AG09309 (cell line): ENCODE measurements around the gene PIMREG.

Experiments
- DNase-seq: peaks from one replicate; pipeline ENCODE4 v3.0.0-alpha.2; 2010; ENCODE audit warnings: low read depth
- H3K4me3 ChIP-seq: 2 replicates; pipeline ENCODE4 v1.5.1; 2011; ENCODE audit warnings: mild to moderate bottlenecking, low read depth, low read length, moderate library complexity; ENCODE audit not compliant: control insufficient read depth
- CTCF ChIP-seq: IDR thresholded peaks from 2 replicates; pipeline ENCODE4 v1.5.1; 2011; ENCODE audit warnings: mild to moderate bottlenecking, low read depth, low read length, inconsistent platforms; ENCODE audit not compliant: insufficient read depth, control insufficient read depth; ENCODE audit errors: missing control alignments

PIMREG gene

GRCh38 chr17:6448473-6448872, 4.2 kb downstream of the PIMREG start:
- TF ChIP-seq CTCF = no peak
- no peak overlapping the region for H3K4me3 ChIP-seq
- DNase-seq = no peak

GRCh38 chr17:6449307-6449706, 5.1 kb downstream of the PIMREG start:
- no peak for TF ChIP-seq CTCF
- no peak for DNase-seq
- no peak overlapping the region for H3K4me3 ChIP-seq

GRCh38 chr17:6450926-6451832, 6.9 kb downstream of the PIMREG start:
- no peak for TF ChIP-seq CTCF
- H3K4me3 ChIP-seq = no peak overlapping the region
- DNase-seq = no peak

GRCh38 chr17:6452471-6453266, 8.4 kb downstream of the PIMREG start:
- H3K4me3 ChIP-seq = no peak overlapping the region
- no peak for TF ChIP-seq CTCF
- no peak for DNase-seq

GRCh38 chr17:6453279-6454024, 9.2 kb downstream of the PIMREG start:
- H3K4me3 ChIP-seq = no peak overlapping the region
- DNase-seq = no peak
- TF ChIP-seq CTCF = no peak

GRCh38 chr17:6454495-6455320, 10.5 kb downstream of the PIMREG start:
- peak overlapping the region; percentile 11; the same call in 1 of the 2 replicates for H3K4me3 ChIP-seq

More at GRCh38 chr17:6454495-6455320, 10.5 kb downstream of the PIMREG start:
- DNase-seq = no peak
- TF ChIP-seq CTCF = no peak
